ENCODE results near the gene BPHL.
"Not testable (repeated sequence)": the region's sequence is repeated elsewhere in the genome, so short reads cannot be mapped to it uniquely, and the experiment has no call there.

BPHL gene

DNA sequence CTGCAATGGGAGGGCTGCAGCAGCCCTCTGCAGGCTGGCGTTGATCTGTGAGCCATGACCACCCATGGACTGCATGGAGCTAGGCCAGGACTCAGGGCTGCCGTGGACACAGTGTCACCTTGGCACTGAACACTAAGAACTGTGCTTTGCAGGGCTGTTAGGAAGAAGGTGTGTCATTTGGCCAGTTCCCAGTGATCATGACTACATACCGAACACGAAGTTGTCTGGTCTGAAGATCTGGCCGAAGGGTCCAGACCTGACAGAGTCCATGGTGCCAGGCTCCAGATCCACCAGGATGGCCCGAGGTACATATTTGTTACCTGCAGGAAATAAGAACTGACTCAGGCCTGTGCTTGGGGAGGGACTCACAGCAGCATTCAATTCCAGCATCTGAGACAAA, 36.9 kb downstream of the BPHL start:
- not testable (repeated sequence) for H3K4me3 ChIP-seq (ENCODE audit: low read depth, low read length)

DNA sequence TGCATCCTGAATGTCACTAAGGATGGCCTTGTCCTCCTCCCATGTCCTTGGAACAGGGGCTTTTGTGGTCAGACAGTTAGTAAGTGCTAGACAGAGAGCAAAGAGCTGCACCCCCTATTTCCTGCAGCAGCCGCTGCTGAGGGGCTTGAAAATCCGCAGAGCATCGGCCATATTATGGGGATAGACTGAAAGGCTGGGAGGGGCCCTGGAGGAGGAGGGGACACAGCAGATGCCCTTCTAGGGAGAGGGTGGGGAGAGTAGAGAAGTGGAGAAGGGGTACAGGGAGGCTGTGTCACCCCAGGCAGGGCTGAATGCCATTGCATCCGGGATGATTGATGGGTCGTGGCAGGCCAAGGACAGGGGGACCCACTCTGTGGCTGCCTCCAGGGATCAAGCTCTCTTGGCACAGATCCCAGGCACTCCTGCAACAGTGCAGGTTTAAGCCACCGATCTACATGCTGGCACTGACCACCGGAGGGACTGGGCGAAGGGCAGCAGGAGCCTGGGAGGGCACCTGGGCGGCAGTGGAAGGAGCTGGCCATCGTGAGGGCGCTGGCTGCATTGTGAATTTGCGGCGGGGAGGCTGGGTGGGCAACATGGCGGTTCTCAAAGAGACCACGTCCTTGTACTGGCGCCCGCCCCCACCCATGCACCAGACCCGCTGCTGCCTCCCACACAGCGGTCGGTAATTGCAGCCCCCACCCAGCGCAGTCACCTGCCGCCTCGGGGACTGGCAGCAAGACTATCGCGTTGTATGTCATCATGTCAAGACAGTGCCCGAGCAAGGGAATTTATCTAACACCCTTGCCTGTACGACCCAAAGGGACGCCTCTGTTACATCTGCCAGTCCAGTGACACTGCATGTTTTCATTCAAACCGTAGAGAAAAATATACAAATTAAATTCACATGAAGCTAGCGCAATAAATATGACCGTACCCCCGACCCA, 37.9 kb downstream of the BPHL start:
- peak overlapping the region; percentile 91 for H3K4me3 ChIP-seq (ENCODE audit: low read depth, low read length)

DNA sequence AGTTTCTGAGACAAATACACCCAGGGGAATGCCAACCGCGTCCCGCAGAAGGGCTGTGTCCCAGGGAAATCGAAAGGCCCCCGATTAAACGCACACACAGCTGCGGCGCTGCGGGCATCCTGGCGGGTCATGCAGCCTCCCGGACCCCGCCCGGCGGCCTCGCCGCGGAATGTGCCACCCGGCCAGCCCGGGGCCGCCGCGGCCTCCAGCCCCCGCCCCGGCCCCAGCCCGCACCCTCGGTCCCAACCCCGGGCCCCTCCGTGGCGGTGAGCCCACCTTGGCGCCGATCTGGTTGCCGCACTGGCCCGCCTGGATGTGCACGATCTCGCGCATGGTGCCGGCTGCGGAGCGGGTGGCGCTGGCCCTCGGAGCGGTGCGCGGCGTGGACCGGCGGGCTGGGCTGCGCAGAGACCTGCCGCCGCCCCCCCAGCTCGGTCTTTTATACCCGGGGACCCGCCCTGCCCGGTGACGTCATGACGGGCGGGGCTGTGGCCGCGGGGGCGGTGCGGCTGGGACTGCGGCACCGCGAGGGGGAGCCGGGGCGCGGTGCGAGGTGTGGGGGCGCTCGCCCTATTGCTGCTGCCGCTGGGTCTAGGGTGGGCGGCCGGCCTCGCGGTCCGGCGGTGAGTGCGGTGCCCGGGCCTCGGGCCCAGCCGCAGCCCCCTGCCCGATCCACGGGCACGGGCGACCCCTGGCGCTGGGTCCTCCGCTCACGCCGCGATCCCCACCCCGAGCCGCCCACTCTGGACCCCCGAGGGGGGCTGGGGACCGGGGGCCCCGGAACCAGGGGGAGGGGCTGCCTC, 38.8 kb downstream of the BPHL start, which contains the start of gene TUBB2A:
TSS of gene TUBB2A (minus strand) at position 414 of the 803 bp plus-strand sequence. CDS start at position 333, 81 bp downstream.
- peak within 1 kb of the TSS; percentile 91 for H3K4me3 ChIP-seq (ENCODE audit: low read depth, low read length)

DNA sequence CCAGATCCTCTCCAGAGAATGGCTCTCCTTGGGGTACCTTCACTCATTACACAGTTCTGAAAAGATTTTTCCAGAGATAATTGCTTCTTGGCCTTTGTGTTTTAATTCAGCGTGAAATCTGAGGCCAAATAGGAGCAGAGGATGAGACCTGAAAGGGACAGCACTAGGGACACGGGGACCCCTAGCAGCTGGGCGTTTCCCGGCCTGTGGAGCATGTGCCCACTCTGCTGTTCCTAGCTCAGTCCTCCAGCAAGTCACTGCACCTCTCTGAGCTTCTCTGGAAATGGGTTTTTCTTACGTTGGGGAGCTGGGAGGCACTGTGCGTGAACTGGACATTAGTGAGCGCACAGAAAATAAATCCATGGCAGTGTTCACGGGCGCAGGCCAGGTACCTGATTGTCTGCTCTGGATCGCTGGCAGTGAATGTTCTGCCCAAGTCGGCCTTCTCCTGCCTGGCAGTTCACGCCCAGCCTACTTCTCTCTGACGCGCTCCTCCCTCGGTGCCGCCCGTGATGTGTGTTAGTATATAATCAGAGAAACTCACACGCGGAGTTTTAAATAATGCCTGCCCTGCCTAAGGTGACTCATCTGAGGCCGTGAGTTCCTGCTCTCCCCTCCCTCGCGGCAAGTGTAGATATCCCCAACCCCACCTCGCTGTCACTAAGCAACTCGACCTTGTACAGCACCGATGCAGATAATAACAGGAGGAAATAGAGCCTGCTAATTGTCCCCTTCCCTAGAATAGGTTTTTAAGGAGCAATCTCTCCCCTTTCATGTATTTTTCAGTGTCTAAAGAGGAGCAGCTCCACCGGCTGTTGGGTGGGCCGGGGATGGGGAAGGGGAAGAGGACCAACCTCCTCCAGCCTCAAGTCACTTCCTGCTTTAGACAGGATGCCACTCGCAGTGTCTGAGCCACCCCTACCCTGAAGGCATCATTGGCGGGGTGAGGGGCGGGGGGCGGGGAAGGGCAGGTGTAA, 41.6 kb downstream of the BPHL start:
- no peak overlapping the region for H3K4me3 ChIP-seq (ENCODE audit: low read depth, low read length)

DNA sequence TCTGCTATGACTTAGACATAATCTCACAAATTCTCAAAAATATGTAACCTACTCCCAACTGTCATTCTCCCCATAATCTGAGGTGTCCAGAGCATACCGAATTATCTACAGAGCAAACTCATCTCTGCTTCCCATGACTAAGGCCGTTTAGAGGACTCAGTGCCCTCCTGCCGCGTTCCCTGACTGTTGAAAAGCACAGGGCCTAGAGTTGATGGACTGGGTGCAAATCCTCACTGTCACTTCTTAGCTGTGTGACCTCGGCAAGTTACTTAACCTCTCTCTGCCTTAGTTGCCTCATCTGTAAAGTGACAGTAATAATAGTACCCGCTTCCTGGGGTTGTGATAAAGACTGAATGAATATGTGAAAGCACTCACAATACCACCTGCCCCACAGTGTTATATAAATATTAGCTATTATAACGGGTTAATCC, 43.6 kb downstream of the BPHL start:
- peak overlapping the region; percentile 70 for H3K4me3 ChIP-seq (ENCODE audit: low read depth, low read length)

DNA sequence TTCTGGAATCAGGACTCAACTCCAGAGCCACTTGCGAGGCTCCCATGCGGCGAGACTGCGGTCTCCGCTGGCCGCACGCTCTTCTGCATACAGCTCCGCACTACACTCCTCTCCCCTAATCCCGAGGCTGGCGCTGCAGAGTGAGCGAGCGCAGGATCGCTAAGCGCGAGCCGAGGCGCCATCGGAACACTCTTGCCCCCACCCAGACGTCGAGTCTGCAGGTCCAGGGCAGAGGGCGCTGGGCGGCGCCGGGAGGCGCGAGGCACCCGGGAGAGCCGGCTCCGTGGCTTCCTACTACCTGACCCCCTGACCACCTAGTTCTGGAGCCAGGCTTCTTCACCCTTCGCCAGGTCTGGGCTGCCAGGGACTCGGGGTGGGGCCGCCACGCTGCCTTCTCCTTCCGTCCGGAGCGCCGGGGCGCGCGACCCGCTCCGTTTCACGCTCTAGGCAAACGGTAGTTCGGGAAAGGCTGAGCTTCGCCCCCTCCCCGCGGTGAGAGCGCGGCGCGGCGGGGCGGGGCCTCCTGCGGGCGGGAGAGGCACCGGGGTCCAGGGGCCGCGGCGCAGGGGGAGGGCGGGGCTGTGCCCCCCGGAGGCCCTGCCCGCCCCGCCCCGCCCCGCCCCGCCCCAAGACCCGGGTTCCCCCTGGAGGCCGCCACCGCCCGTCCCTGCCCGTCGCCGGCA, 44.2 kb downstream of the BPHL start:
- H3K4me3 ChIP-seq (ENCODE audit: low read depth, low read length) = peak overlapping the region; percentile 70

DNA sequence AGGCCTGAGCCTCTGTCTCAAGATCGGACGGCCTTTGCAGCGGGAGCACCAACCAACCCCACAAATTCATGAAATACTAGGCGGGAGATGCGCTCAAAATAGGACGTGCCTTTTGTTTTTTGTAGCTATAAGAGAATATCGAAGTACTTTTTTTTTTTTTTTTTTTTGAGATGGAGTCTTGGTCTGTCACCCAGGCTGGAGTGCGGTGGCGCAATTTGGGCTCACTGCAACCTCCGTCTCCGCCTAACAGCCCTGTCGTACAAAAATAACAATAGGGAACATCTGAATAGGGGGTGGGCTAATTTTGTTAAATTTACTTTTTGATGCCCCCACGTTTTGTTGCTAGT, 44.7 kb downstream of the BPHL start:
- peak overlapping the region; percentile 14 for H3K4me3 ChIP-seq (ENCODE audit: low read depth, low read length)

DNA sequence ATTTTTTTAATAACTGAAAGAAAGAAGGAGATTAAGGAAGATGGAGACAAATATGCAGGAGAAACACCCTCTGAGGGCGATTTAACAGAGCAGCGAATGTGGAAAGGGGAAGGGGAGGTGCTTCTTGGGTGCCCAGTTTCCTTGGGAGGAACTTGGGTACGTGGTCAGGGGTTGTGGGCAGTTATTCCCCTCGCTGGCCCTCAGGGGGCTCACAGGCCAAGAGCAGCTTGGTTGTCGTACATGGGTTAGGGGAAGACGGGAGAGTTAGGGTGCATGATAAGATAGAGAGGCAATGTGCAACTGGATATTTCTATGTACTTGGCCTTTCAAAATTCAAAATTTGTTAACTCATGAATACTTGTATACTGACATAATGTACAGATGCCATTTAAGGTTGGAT, 45.9 kb downstream of the BPHL start:
- H3K4me3 ChIP-seq (ENCODE audit: low read depth, low read length) = no peak overlapping the region

DNA sequence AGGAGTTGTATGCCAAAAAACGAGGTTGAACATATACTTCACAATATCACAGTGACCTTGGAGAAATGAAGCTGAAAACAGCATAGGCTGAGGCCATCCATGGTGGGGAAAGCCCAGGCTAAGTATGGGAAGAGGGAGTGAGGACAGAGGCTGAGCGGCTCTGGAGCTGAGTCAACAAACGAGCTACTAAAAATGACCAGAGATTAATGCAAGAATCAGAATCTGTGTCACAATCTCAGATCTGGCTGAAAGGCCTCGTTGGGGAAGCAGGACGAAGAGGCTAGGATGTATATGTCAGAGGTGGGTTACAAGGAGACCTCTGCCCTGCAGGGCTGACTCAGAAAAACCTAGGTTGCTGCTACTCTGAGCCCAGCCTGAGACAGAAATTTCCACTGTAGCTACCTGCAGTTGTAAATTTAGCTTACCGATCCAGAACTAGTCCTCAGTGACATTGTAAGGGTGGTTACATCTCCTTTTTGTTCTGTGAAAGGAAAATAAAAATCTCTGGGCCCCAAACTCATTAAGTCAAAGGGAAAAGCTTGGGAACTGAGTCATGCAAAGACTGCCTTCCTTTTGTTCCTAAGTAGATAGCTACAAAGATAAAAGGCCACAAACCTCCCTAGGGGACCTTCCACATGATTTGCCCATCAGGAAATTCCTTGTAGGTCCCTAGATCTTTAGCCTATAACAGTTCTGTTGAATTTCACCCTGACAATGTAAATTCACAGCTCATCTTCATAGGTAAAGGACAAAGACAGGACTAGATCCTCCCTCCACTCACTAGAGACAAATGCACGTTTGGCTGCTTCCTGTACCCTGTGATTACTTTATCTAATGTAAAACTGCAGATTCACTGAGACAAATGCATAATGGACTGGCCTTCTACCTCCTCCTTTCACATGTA, 47.4 kb downstream of the BPHL start:
- no peak overlapping the region for H3K4me3 ChIP-seq (ENCODE audit: low read depth, low read length)

DNA sequence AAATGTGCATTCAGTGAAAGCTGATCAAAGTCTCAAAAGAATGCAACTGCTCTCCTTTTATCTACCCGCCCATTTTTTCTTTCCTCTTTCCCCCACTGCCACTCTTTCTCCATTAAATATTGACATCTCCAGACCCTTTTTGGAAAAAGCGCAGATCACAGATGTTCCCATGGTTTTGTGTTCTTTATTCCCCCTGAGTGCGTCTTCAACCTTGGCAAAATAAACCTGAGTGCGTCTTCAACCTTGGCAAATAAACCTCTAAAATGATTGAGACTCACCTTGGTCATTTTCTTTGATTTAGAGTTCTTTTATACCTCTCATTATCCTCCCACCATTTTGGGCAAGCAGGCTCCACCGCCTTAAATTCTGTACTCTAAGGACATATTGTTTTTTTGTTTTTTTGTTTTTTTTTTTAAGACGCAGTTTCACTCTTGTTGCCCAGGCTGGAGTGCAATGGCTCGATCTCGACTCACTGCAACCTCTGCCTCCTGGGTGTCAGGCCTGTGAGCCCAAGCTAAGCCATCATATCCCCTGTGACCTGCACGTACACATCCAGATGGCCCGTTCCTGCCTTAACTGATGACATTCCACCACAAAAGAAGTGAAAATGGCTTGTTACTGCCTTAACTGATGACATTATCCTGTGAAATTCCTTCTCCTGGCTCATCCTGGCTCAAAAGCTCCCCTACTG, 48.2 kb downstream of the BPHL start:
- H3K4me3 ChIP-seq (ENCODE audit: low read depth, low read length) = not testable (repeated sequence)

DNA sequence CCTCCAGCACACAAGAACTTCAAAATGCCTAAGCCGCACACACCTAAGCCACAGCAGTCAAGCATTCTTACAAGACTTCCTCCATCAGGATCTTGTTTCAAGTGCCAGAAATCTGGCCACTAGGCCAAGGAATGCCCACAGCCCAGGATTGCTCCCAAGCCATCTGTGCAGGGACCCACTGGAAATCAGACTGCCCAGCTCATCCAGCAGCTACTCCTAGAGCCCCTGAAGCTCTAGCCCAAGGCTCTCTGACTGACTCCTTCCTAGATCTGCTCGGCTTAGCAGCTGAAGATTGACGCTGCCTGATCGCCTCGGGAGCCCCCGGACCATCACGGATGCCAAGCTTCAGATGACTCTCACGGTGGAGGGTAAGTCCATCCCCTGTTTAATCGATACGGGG, 49.5 kb downstream of the BPHL start:
- not testable (repeated sequence) for H3K4me3 ChIP-seq (ENCODE audit: low read depth, low read length)

DNA sequence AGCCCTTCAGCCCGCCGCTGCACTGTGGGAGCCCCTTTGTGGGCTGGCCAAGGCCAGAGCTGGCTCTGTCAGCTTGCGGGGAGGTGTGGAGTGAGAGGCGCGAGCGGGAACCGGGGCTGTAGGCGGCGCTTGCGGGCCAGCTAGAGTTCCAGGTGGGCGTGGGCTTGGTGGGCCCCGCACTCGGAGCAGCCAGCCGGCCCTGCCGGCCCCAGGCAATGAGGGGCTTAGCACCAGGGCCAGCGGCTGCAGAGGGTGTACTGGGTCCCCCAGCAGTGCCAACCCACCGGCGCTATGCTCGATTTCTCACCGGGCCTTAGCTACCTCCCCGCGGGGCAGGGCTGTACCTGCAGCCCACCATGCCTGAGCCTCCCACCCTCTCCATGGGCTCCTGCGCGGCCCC, 52.2 kb downstream of the BPHL start:
- not testable (repeated sequence) for H3K4me3 ChIP-seq (ENCODE audit: low read depth, low read length)

DNA sequence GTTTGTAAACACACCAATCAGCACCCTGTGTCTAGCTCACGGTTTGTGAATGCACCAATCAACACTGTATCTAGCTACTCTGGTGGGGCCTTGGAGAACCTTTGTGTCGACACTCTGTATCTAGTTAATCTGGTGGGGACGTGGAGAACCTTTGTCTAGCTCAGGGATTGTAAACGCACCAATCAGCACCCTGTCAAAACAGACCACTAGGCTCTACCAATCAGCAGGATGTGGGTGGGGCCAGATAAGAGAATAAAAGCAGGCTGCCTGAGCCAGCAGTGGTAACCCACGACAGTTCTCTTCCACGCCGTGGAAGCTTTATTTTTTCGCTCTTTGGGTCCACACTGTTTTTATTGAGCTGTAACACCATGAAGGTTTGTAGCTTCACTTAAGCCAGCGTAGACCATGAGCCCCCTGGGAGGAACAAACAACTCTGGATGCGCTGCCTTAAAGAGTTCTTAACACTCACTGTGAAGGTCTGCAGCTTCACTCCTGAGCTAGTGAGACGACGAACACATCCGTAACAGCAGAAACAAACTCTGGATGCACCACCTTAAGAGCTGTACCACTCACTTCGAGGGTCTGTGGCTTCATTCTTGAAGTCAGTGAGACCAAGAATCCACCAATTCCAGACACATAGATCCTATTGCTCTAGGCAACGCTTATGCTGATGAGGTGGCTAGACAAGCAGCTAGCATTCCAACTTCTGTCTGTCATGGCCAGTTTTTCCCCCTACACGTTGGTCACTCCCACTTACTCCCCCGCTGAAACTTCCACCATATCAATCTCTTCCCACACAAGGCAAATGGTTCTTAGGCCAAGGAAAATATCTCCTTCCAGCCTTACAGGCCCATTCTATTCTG, 53.0 kb downstream of the BPHL start:
- H3K4me3 ChIP-seq (ENCODE audit: low read depth, low read length) = not testable (repeated sequence)

DNA sequence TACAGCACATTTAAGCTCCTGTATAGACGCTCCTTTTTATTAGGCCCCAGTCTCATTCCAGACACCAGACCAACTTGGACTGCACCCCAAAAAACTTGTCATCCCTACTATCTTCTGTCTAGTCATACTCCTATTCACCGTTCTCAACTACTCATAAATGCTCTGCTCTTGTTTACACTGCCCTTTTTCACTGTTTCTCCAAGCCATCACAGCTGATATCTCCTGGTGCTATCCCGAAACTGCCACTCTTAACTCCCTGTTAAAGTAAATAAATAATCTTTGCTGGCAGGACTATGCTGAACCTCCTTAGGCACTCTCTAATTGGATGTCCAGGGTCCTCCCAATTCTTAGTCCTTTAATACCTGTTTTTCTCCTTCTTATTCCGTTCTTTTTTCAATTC, 54.3 kb downstream of the BPHL start:
- not testable (repeated sequence) for H3K4me3 ChIP-seq (ENCODE audit: low read depth, low read length)

DNA sequence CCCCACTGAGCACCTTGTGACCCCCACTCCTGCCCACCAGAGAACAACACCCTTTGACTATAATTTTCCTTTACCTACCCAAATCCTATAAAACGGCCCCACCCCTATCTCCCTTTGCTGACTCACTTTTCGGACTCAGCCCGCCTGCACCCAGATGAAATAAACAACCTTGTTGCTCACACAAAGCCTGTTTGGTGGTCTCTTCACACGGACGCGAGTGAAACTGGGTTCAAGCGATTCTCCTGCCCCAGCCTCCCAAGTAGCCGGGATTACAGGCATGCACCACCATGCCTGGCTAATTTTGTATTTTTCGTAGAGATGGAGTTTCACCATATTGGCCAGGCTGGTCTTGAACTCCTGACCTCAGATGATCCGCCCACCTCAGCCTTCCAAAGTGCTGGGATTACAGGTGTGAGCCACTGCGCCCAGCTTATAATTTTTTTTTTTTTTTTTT, 55.2 kb downstream of the BPHL start:
- not testable (repeated sequence) for H3K4me3 ChIP-seq (ENCODE audit: low read depth, low read length)

DNA sequence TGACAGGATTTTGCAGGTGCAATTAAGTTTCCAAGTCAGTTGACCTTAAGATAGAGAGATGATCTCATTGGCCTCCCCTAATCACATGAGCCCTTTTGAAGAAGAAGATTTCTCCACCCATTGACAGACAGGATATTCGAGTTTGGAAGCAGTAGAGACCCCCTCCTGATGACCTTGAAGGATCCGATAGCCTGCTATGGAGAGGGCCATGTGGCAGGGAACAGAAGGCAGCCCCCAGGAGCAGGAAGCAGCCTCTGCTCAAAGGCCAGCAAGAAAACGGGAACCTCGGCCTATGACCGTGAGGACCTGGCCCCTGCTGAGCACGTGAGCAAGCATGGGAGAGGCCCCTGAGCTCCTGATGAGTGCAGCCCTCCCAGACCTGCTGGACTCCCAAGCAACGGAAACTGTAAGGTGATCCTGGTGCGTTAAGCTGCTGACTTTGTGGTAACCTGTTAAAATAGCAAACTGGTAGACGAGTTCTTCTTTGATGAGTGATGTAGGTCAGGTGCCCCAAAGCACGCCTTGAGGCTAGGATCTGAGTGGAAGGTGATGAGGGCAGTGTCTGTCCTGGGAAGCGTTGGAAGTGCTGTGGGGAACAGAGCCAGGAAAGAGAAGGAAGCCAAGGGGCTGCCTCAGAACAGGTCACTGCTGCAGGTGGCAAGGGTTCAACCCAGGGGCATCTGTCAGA, 57.3 kb downstream of the BPHL start:
- H3K4me3 ChIP-seq (ENCODE audit: low read depth, low read length) = no peak overlapping the region
